GM19099 (cell line): Measurements from ENCODE around the gene ONECUT1.

Experiments
- POLR2A ChIP-seq: IDR thresholded peaks from 3 replicates; pipeline ENCODE4 v1.6.1; 2011; ENCODE audit warnings: low read depth; ENCODE audit not compliant: insufficient read length; ENCODE audit errors: extremely low read depth

ONECUT1 gene

DNA sequence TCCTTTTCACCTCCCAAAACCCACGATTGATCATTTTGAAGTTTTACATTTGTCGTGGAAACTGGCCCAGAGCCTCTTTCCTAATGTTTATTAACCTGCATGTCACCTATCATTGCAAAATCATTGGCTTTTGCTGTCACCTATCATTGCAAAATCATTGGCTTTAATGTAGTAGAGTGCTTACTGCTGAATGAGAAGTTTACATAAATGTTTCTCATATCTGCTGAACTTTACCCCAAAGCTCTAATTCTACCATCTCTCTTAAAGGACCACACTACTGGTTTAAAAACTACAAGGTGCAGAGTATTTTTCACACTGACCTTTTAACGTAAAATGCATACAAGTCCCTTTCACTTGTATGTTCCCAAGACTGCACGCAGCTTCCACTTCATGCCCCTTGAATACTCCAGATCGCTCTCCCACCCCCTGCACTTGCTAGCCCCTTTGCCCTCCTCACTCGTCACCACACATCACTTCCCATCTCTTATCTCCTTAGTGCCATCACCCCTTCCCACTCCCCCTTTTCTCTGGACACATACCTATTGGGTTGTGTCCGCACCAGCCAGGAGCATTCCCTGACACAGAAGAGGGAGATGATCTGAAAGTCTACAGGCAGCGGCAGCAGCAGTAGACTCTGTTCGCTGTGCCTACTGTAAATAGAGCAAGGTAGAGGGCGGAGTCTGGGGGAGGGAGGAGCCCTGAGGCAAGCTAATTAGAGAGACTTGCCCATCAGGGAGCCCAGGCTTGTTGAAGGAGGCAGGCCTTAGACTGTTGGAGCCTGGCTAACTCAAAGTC is 80.8 kb downstream of the ONECUT1 start:
- TF ChIP-seq POLR2A: no peak
